OCI-LY7 (cell line): ENCODE measurements around the gene STH. TPM values are rescaled to one million over a fixed set of nuclear protein-coding genes. Genes with fewer than 3 reads are reported as not detected.

Experiments used
- BruUV-seq: library from RNA; stranded (reverse); fragments of 400-500 nt; replicated peaks from 2 replicates; lab custom pipeline; 2021; lab: Mats Ljungman, UMichigan
- CTCF ChIA-PET: fragments of 300-600 bp; sonication (Branson Sonifier 250); formaldehyde crosslinking; loops from one replicate; lab custom pipeline; 2022; ENCODE audit warnings: antibody characterized with exemption; ENCODE audit not compliant: unreplicated experiment; lab: Charles Lee
- POLR2A ChIA-PET: fragments of 300-600 bp; sonication (Branson Sonifier 250); formaldehyde crosslinking; loops from one replicate; lab custom pipeline; 2022; ENCODE audit warnings: antibody characterized with exemption; lab: Charles Lee
- DNase-seq: peaks from one replicate; pipeline ENCODE4 v3.0.0-alpha.2; 2015; ENCODE audit warnings: low spot score
- H2AFZ ChIP-seq: fragments of 200-600 bp; sonication (generic), shearing (Covaris generic); 2 replicates; pipeline ENCODE4 v1.6.1; 2014; ENCODE audit warnings: mild to moderate bottlenecking, antibody characterized with exemption, low read length, moderate library complexity
- H3K27ac ChIP-seq: fragments of 200-600 bp; sonication (generic); 2 replicates; pipeline ENCODE4 v1.5.1; 2014; ENCODE audit warnings: mixed run types, low read depth, mild to moderate bottlenecking, moderate library complexity, low read length, inconsistent platforms; ENCODE audit not compliant: poor library complexity, severe bottlenecking
- H3K36me3 ChIP-seq: fragments of 200-600 bp; sonication (generic); 2 replicates; pipeline ENCODE4 v1.6.1; 2014; ENCODE audit warnings: mild to moderate bottlenecking, antibody characterized with exemption, low read length, moderate library complexity, mixed read lengths; ENCODE audit not compliant: insufficient read depth
- H3K4me1 ChIP-seq: fragments of 200-600 bp; sonication (generic); 2 replicates; pipeline ENCODE4 v1.5.1; 2014; ENCODE audit warnings: mild to moderate bottlenecking, low read length; ENCODE audit not compliant: insufficient read depth, poor library complexity, severe bottlenecking
- H3K4me2 ChIP-seq: fragments of 200-600 bp; sonication (generic); 2 replicates; pipeline ENCODE4 v1.6.1; 2014; ENCODE audit warnings: mild to moderate bottlenecking, low read length
- H3K4me3 ChIP-seq: fragments of 200-600 bp; sonication (generic); 2 replicates; pipeline ENCODE4 v1.5.1; 2014; ENCODE audit warnings: mild to moderate bottlenecking, low read depth, low read length; ENCODE audit not compliant: poor library complexity, severe bottlenecking
- H3K79me2 ChIP-seq: fragments of 200-600 bp; sonication (generic); 2 replicates; pipeline ENCODE4 v1.6.1; 2016; ENCODE audit warnings: low read depth, mild to moderate bottlenecking, low read length, moderate library complexity, mixed read lengths; ENCODE audit not compliant: insufficient read depth
- H3K9me2 ChIP-seq: fragments of 200-600 bp; sonication (generic); 2 replicates; pipeline ENCODE4 v1.6.1; 2016; ENCODE audit warnings: mild to moderate bottlenecking, low read length, mixed read lengths; ENCODE audit not compliant: insufficient read depth
- H3K9me3 ChIP-seq: fragments of 200-600 bp; sonication (generic); 2 replicates; pipeline ENCODE4 v1.6.1; 2014; ENCODE audit warnings: mild to moderate bottlenecking, mixed run types, low read length, mixed read lengths
- H4K20me1 ChIP-seq: fragments of 200-600 bp; sonication (generic); 2 replicates; pipeline ENCODE4 v1.6.1; 2014; ENCODE audit warnings: mild to moderate bottlenecking, antibody characterized with exemption, low read length, moderate library complexity, mixed read lengths; ENCODE audit not compliant: insufficient read depth
- EZH2phosphoT487 ChIP-seq: fragments of 200-600 bp; sonication (generic); IDR thresholded peaks from 2 replicates; pipeline ENCODE4 v1.6.1; 2018; ENCODE audit warnings: low read depth, borderline replicate concordance, mild to moderate bottlenecking, mixed run types, antibody characterized with exemption, low read length, moderate library complexity, mixed read lengths
- intact Hi-C: fragments of 100-400 bp; cut with micrococcal nuclease; formaldehyde crosslinking; loops from one replicate; pipeline ENCODE4 v1.10.0; 2022; ENCODE audit not compliant: unreplicated experiment
- total RNA-seq, 2 experiments: library from RNA; depleted of rRNA in 1 of 2; stranded (reverse); fragments of >200 nt in 1 of 2; shearing (Covaris generic) in 1 of 2; gene quantifications; 2 replicates each; pipeline ENCODE4 v1.2.3, GENCODE V29; 2014 to 2022
- TF ChIP-seq, protein P1 (sequence below): fragments of 200-600 bp; sonication (generic); conservative IDR thresholded peaks from 2 replicates; pipeline ENCODE4 v1.5.1; 2014; ENCODE audit warnings: mild to moderate bottlenecking, antibody characterized with exemption, low read length, moderate library complexity, mixed read lengths

STH gene
- total RNA-seq, 2 experiments from 2014 or later = not detected

DNA sequence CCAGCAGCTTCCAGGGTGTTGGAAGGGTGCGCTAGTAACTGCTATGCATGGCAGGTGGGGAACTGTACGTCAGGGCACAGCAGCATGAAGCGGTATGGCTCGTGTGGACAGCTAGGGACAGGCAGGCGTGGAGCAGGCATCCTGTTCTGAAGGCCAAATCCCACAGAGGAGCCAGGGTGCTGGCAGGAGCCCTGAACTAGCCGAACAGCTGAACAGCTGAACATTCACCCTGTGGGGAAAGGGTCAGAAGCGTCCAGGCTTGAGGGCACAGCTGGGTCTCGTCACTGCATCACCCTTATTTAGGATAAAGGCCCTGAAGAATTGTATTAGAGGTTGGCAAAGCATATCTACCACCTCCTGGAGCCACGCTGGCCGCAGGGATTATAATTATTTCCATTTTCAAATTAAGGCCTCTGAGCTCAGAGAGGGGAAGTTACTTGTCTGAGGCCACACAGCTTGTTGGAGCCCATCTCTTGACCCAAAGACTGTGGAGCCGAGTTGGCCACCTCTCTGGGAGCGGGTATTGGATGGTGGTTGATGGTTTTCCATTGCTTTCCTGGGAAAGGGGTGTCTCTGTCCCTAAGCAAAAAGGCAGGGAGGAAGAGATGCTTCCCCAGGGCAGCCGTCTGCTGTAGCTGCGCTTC is 3.3 kb upstream of the STH start:
- H3K27ac ChIP-seq = no peak overlapping the region
- H4K20me1 ChIP-seq = no peaks in the 10 kb centered on the region
- no peaks in the 10 kb centered on the region for H3K4me1 ChIP-seq
- ChIA-PET POLR2A (no interaction called here), CTCF (no interaction called here)
- no TSS peak for BruUV-seq
- intact Hi-C loops = no loop called here
- no peaks in the 10 kb centered on the region for H3K79me2 ChIP-seq
- no peaks in the 10 kb centered on the region for H3K36me3 ChIP-seq
- no peak overlapping the region for H3K4me2 ChIP-seq
- no peak overlapping the region for H3K4me3 ChIP-seq
- no peaks in the 10 kb centered on the region for H3K9me2 ChIP-seq
- H2AFZ ChIP-seq = no peak overlapping the region
- TF ChIP-seq, protein P1, sequence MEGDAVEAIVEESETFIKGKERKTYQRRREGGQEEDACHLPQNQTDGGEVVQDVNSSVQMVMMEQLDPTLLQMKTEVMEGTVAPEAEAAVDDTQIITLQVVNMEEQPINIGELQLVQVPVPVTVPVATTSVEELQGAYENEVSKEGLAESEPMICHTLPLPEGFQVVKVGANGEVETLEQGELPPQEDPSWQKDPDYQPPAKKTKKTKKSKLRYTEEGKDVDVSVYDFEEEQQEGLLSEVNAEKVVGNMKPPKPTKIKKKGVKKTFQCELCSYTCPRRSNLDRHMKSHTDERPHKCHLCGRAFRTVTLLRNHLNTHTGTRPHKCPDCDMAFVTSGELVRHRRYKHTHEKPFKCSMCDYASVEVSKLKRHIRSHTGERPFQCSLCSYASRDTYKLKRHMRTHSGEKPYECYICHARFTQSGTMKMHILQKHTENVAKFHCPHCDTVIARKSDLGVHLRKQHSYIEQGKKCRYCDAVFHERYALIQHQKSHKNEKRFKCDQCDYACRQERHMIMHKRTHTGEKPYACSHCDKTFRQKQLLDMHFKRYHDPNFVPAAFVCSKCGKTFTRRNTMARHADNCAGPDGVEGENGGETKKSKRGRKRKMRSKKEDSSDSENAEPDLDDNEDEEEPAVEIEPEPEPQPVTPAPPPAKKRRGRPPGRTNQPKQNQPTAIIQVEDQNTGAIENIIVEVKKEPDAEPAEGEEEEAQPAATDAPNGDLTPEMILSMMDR = no peak
- no peak for TF ChIP-seq EZH2phosphoT487
- no peaks in the 10 kb centered on the region for H3K9me3 ChIP-seq
- DNase-seq = no peak

DNA sequence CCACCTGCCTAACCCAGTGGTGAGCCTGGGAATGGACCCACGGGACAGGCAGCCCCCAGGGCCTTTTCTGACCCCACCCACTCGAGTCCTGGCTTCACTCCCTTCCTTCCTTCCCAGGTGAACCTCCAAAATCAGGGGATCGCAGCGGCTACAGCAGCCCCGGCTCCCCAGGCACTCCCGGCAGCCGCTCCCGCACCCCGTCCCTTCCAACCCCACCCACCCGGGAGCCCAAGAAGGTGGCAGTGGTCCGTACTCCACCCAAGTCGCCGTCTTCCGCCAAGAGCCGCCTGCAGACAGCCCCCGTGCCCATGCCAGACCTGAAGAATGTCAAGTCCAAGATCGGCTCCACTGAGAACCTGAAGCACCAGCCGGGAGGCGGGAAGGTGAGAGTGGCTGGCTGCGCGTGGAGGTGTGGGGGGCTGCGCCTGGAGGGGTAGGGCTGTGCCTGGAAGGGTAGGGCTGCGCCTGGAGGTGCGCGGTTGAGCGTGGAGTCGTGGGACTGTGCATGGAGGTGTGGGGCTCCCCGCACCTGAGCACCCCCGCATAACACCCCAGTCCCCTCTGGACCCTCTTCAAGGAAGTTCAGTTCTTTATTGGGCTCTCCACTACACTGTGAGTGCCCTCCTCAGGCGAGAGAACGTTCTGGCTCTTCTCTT is 2.6 kb upstream of the STH start:
- no peak for DNase-seq
- Histone ChIP-seq H3K9me3 (no peaks in the 10 kb centered on the region), H2AFZ (no peak overlapping the region), H3K9me2 (no peaks in the 10 kb centered on the region), H3K4me1 (no peaks in the 10 kb centered on the region), H3K79me2 (no peaks in the 10 kb centered on the region), H3K4me2 (no peak overlapping the region), H3K27ac (no peak overlapping the region), H3K4me3 (no peak overlapping the region), H4K20me1 (no peaks in the 10 kb centered on the region), H3K36me3 (no peaks in the 10 kb centered on the region)
- BruUV-seq = no TSS peak
- intact Hi-C loops = no loop called here
- ChIA-PET POLR2A (no interaction called here), CTCF (no interaction called here)
- no peak for TF ChIP-seq EZH2phosphoT487
- TF ChIP-seq, protein P1 = no peak

DNA sequence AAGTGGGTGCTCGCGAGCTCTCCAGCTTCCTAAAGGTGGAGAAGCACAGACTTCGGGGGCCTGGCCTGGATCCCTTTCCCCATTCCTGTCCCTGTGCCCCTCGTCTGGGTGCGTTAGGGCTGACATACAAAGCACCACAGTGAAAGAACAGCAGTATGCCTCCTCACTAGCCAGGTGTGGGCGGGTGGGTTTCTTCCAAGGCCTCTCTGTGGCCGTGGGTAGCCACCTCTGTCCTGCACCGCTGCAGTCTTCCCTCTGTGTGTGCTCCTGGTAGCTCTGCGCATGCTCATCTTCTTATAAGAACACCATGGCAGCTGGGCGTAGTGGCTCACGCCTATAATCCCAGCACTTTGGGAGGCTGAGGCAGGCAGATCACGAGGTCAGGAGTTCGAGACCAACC is 1.9 kb upstream of the STH start:
- Histone ChIP-seq H3K9me2 (no peaks in the 10 kb centered on the region), H3K79me2 (no peaks in the 10 kb centered on the region), H3K4me3 (no peak overlapping the region), H3K9me3 (no peaks in the 10 kb centered on the region), H3K4me2 (no peak overlapping the region), H3K27ac (no peak overlapping the region), H4K20me1 (no peaks in the 10 kb centered on the region), H3K4me1 (no peaks in the 10 kb centered on the region), H3K36me3 (no peaks in the 10 kb centered on the region), H2AFZ (no peak overlapping the region)
- DNase-seq = no peak
- TF ChIP-seq EZH2phosphoT487 = no peak
- TF ChIP-seq, protein P1 = no peak
- BruUV-seq = no TSS peak
- intact Hi-C loops = no loop called here
- ChIA-PET CTCF (no interaction called here), POLR2A (no interaction called here)
